K562 (cell line): Measurements from ENCODE around the gene ZNF584. TPM values are rescaled to one million over a fixed set of nuclear protein-coding genes. Genes with fewer than 3 reads are reported as not detected.

Experiments used
- BRCA1 ChIP-seq, 2 experiments: fragments of 450-650 bp in 1 of 2; sonication (generic) in 1 of 2; formaldehyde crosslinking in 1 of 2; IDR thresholded peaks; 2 replicates each; pipeline versions ENCODE4 v1.5.0 to v1.6.1; 2017 to 2020; ENCODE audit warnings: mild to moderate bottlenecking in 1 of 2, missing genetic modification reagents in 1 of 2
- HNRNPH1 ChIP-seq: fragments of 200-400 bp; formaldehyde crosslinking; optimal IDR thresholded peaks from 2 replicates; pipeline ENCODE3; 2017; ENCODE audit warnings: low read depth, mild to moderate bottlenecking, low read length, moderate library complexity
- NRF1 ChIP-seq, 2 experiments: fragments of 450-650 bp; IDR thresholded peaks in 1 of 2; conservative IDR thresholded peaks in 1 of 2; 2 replicates each; pipeline ENCODE4 v1.6.1; 2014; ENCODE audit warnings: mild to moderate bottlenecking in 2 of 2
- PHB2 ChIP-seq: fragments of 450-650 bp; IDR thresholded peaks from 2 replicates; pipeline ENCODE4 v1.6.1; 2017; ENCODE audit warnings: low read depth
- PHF20 ChIP-seq: fragments of 450-650 bp; IDR thresholded peaks from 2 replicates; pipeline ENCODE4 v1.6.1; 2018; ENCODE audit not compliant: partially characterized antibody
- RAD21 ChIP-seq, 2 experiments: fragments of 250-450 bp in 1 of 2; fragments of 450-650 bp in 1 of 2; sonication (Bioruptor Pico) in 1 of 2; formaldehyde crosslinking in 1 of 2; IDR thresholded peaks in 1 of 2; conservative IDR thresholded peaks in 1 of 2; 2 replicates each; pipeline versions ENCODE4 v1.4.0 to v1.8.0; 2020 to 2022; ENCODE audit warnings: mild to moderate bottlenecking in 2 of 2, moderate library complexity in 1 of 2
- SRSF3 ChIP-seq: fragments of 200-400 bp; formaldehyde crosslinking; IDR thresholded peaks from 2 replicates; pipeline ENCODE4 v1.6.1; 2016; ENCODE audit warnings: mild to moderate bottlenecking, low read length, moderate library complexity; ENCODE audit not compliant: insufficient read depth
- TCF7 ChIP-seq: sonication (generic); IDR thresholded peaks from 2 replicates; pipeline ENCODE4 v1.6.1; 2016; ENCODE audit warnings: antibody characterized with exemption, borderline replicate concordance
- TRIM28 ChIP-seq: fragments of 450-650 bp; IDR thresholded peaks from 2 replicates; pipeline ENCODE4 v1.6.1; 2017
- XRCC3 ChIP-seq: fragments of 450-650 bp; IDR thresholded peaks from 2 replicates; pipeline ENCODE4 v1.6.1; 2017; ENCODE audit warnings: mild to moderate bottlenecking, moderate library complexity
- ZNF324 ChIP-seq: fragments of 250-450 bp; sonication (Bioruptor Pico); IDR thresholded peaks from 2 replicates; pipeline ENCODE4 v1.4.0; 2020; ENCODE audit warnings: mild to moderate bottlenecking
- ZNF584 ChIP-seq: fragments of 200-800 bp; sonication (Bioruptor generic); IDR thresholded peaks from 2 replicates; pipeline ENCODE4 v1.6.1; 2016; ENCODE audit warnings: low read depth, mild to moderate bottlenecking, missing genetic modification characterization, missing compliant biosample characterization
- polyA plus RNA-seq, 8 experiments: library from polyadenylated mRNA; depleted of rRNA in 4 of 8; stranded (reverse) in 5 of 8; unstranded in 3 of 8; fragments of >200 nt; fragmentation: Nextera tagmentation in 2 of 8; fragmentation: Illumina TruSeq in 1 of 8; extraction: Ambion mirVana in 2 of 8; extraction: Trizol in 1 of 8; gene quantifications; 2 replicates each; pipeline versions ENCODE4 v1.2.1 to v1.2.3, GENCODE V29; 2011 to 2014; ENCODE audit warnings: inconsistent platforms in 1 of 8, missing spikeins in 1 of 8
- total RNA-seq, 7 experiments: library from RNA; depleted of rRNA in 6 of 7; stranded (reverse); fragments of >200 nt in 6 of 7; fragmentation: Illumina TruSeq in 2 of 7; extraction: Trizol in 2 of 7; gene quantifications; 2 replicates each; pipeline versions ENCODE4 v1.2.1 to v1.2.3, GENCODE V29; 2011 to 2021; ENCODE audit warnings: low replicate concordance in 1 of 7
- TF ChIP-seq, protein P1 (sequence below): fragments of 250-450 bp; sonication (Bioruptor Pico); IDR thresholded peaks from 2 replicates; pipeline ENCODE4 v1.4.0; 2020
- TF ChIP-seq, protein P2 (sequence below): fragments of 250-450 bp; sonication (Bioruptor Pico); IDR thresholded peaks from 2 replicates; pipeline ENCODE4 v1.5.1; 2021; ENCODE audit warnings: mild to moderate bottlenecking
- TF ChIP-seq, protein P3 (sequence below): sonication (generic); formaldehyde crosslinking; IDR thresholded peaks from 2 replicates; pipeline ENCODE4 v1.5.0; 2020; ENCODE audit warnings: missing genetic modification reagents
- TF ChIP-seq, protein P4 (sequence below): sonication (generic); formaldehyde crosslinking; IDR thresholded peaks from 2 replicates; pipeline ENCODE4 v1.8.0; 2023; ENCODE audit warnings: mild to moderate bottlenecking, missing genetic modification reagents

Gene ZNF584
- total and polyA plus RNA-seq, 9 of the 15 experiments (the other 6 are each of a cell fraction or from before 2014, with no cell fraction given) = 5.8 to 43.4 (median 24.6) TPM

- TF ChIP-seq, protein P1, sequence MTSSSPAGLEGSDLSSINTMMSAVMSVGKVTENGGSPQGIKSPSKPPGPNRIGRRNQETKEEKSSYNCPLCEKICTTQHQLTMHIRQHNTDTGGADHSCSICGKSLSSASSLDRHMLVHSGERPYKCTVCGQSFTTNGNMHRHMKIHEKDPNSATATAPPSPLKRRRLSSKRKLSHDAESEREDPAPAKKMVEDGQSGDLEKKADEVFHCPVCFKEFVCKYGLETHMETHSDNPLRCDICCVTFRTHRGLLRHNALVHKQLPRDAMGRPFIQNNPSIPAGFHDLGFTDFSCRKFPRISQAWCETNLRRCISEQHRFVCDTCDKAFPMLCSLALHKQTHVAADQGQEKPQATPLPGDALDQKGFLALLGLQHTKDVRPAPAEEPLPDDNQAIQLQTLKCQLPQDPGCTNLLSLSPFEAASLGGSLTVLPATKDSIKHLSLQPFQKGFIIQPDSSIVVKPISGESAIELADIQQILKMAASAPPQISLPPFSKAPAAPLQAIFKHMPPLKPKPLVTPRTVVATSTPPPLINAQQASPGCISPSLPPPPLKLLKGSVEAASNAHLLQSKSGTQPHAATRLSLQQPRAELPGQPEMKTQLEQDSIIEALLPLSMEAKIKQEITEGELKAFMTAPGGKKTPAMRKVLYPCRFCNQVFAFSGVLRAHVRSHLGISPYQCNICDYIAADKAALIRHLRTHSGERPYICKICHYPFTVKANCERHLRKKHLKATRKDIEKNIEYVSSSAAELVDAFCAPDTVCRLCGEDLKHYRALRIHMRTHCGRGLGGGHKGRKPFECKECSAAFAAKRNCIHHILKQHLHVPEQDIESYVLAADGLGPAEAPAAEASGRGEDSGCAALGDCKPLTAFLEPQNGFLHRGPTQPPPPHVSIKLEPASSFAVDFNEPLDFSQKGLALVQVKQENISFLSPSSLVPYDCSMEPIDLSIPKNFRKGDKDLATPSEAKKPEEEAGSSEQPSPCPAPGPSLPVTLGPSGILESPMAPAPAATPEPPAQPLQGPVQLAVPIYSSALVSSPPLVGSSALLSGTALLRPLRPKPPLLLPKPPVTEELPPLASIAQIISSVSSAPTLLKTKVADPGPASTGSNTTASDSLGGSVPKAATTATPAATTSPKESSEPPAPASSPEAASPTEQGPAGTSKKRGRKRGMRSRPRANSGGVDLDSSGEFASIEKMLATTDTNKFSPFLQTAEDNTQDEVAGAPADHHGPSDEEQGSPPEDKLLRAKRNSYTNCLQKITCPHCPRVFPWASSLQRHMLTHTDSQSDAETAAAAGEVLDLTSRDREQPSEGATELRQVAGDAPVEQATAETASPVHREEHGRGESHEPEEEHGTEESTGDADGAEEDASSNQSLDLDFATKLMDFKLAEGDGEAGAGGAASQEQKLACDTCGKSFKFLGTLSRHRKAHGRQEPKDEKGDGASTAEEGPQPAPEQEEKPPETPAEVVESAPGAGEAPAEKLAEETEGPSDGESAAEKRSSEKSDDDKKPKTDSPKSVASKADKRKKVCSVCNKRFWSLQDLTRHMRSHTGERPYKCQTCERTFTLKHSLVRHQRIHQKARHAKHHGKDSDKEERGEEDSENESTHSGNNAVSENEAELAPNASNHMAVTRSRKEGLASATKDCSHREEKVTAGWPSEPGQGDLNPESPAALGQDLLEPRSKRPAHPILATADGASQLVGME = no peak
- TF ChIP-seq, protein P2, sequence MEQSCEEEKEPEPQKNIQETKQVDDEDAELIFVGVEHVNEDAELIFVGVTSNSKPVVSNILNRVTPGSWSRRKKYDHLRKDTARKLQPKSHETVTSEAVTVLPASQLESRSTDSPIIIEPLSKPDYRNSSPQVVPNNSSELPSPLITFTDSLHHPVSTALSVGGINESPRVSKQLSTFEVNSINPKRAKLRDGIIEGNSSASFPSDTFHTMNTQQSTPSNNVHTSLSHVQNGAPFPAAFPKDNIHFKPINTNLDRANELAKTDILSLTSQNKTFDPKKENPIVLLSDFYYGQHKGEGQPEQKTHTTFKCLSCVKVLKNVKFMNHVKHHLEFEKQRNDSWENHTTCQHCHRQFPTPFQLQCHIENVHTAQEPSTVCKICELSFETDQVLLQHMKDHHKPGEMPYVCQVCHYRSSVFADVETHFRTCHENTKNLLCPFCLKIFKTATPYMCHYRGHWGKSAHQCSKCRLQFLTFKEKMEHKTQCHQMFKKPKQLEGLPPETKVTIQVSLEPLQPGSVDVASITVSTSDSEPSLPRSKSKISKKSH (CRISPR knock-in tag) = no peak
- TF ChIP-seq XRCC3 (no peak), NRF1 (conservative IDR thresholded peaks at IDR 0.05 in 1 of 2, IDR thresholded peaks at IDR 0.05 in 1 of 2) (no peak), TCF7 (no peak), RAD21 (CRISPR knock-in tag; conservative IDR thresholded peaks at IDR 0.05 in 1 of 2, IDR thresholded peaks at IDR 0.05 in 1 of 2) (no peak), BRCA1 (IDR thresholded peaks at IDR 0.05) (no peak), BRCA1 (CRISPR knock-in tag; IDR thresholded peaks at IDR 0.05) (0 out of 2 replicates have a peak, but pooled peaks have one; percentile 77), PHF20 (no peak), TRIM28 (no peak), HNRNPH1 (no peak), ZNF324 (CRISPR knock-in tag) (no peak), ZNF584 (CRISPR knock-in tag) (no peak; the same call in 1 of the 2 replicates), SRSF3 (0 out of 2 replicates have a peak, but pooled peaks have one; percentile 84), PHB2 (no peak)
- TF ChIP-seq, protein P3, sequence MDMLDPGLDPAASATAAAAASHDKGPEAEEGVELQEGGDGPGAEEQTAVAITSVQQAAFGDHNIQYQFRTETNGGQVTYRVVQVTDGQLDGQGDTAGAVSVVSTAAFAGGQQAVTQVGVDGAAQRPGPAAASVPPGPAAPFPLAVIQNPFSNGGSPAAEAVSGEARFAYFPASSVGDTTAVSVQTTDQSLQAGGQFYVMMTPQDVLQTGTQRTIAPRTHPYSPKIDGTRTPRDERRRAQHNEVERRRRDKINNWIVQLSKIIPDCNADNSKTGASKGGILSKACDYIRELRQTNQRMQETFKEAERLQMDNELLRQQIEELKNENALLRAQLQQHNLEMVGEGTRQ (CRISPR knock-in tag) = no peak
- TF ChIP-seq, protein P4, sequence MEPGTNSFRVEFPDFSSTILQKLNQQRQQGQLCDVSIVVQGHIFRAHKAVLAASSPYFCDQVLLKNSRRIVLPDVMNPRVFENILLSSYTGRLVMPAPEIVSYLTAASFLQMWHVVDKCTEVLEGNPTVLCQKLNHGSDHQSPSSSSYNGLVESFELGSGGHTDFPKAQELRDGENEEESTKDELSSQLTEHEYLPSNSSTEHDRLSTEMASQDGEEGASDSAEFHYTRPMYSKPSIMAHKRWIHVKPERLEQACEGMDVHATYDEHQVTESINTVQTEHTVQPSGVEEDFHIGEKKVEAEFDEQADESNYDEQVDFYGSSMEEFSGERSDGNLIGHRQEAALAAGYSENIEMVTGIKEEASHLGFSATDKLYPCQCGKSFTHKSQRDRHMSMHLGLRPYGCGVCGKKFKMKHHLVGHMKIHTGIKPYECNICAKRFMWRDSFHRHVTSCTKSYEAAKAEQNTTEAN = no peak
These were observed 22.4 kb upstream of the ZNF584 start (continued) for GRCh38 chr19:58385891-58386575.
